SJSA1 (cell line): ENCODE results near the gene ATP1B1. TPM values are rescaled to one million over a fixed set of nuclear protein-coding genes. Genes with fewer than 3 reads are reported as not detected.
"Not testable (repeated sequence)": the region's sequence is repeated elsewhere in the genome, so short reads cannot be mapped to it uniquely, and the experiment has no call there.

Experiments used
- DNase-seq, 2 experiments: peaks; one replicate each; pipeline ENCODE4 v3.0.0-alpha.2; 2015 to 2020; ENCODE audit warnings: low spot score in 2 of 2, low read depth in 1 of 2
- H3K27ac ChIP-seq: fragments of 250-450 bp; sonication (Bioruptor Pico); 2 replicates; pipeline ENCODE4 v1.5.1; 2020; ENCODE audit warnings: mild to moderate bottlenecking, moderate library complexity
- H3K27me3 ChIP-seq: fragments of 250-450 bp; sonication (Bioruptor Pico); replicated peaks from 2 replicates; pipeline ENCODE4 v1.5.1; 2020; ENCODE audit warnings: mild to moderate bottlenecking, moderate library complexity
- H3K36me3 ChIP-seq: fragments of 250-450 bp; sonication (Bioruptor Pico); 2 replicates; pipeline ENCODE4 v1.5.1; 2020; ENCODE audit warnings: mild to moderate bottlenecking
- H3K4me1 ChIP-seq: fragments of 250-450 bp; sonication (Bioruptor Pico); replicated peaks from 2 replicates; pipeline ENCODE4 v1.6.1; 2021; ENCODE audit warnings: mild to moderate bottlenecking
- H3K4me3 ChIP-seq: fragments of 250-450 bp; sonication (Bioruptor Pico); 2 replicates; pipeline ENCODE4 v1.5.1; 2020; ENCODE audit warnings: mild to moderate bottlenecking
- H3K9me3 ChIP-seq: fragments of 250-450 bp; sonication (Bioruptor Pico); replicated peaks from 2 replicates; pipeline ENCODE4 v1.5.1; 2020; ENCODE audit warnings: mild to moderate bottlenecking
- total RNA-seq: library from RNA; depleted of rRNA; stranded (reverse); fragments of >200 nt; shearing (Covaris generic); gene quantifications from 2 replicates; pipeline ENCODE4 v1.2.3, GENCODE V29; 2014

The ATP1B1 gene
- total RNA-seq, 1 experiment from 2014 or later: 23.0 TPM

DNA sequence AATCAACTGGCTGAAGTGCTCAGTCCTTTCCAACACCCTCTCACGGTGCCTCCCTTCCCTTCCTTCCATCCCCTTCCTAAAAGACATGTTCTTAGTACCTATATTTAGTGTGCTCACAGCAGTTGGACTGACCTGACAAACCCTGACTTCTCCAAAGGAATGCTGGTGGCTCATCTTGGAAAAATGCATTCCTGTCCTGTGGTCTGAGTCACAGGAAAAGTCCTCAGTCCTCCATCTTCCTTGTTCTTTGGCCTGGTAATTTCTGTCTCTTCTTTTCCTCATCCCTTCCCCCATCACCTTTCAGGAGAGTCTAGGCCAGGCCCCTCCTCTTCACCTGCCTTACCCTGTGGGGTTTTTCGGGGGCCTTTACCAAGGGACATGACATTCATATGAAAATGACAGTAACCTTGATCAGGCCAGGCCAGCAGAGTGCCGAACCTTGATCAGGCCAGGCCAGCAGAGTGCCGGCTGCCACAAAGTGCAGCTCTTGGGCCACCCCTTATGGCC is 7.2 kb downstream of the ATP1B1 start:
- no peak overlapping the region for H3K4me3 ChIP-seq
- peak; percentile 85 to 91 for DNase-seq
- H3K9me3 ChIP-seq: no peaks in the 10 kb centered on the region
- peak overlapping the region; percentile 95 for H3K27ac ChIP-seq
- H3K36me3 ChIP-seq: peaks cover 53% of the 10 kb centered on the region
- no peaks in the 10 kb centered on the region for H3K27me3 ChIP-seq
- H3K4me1 ChIP-seq: peaks cover 81% of the 10 kb centered on the region

DNA sequence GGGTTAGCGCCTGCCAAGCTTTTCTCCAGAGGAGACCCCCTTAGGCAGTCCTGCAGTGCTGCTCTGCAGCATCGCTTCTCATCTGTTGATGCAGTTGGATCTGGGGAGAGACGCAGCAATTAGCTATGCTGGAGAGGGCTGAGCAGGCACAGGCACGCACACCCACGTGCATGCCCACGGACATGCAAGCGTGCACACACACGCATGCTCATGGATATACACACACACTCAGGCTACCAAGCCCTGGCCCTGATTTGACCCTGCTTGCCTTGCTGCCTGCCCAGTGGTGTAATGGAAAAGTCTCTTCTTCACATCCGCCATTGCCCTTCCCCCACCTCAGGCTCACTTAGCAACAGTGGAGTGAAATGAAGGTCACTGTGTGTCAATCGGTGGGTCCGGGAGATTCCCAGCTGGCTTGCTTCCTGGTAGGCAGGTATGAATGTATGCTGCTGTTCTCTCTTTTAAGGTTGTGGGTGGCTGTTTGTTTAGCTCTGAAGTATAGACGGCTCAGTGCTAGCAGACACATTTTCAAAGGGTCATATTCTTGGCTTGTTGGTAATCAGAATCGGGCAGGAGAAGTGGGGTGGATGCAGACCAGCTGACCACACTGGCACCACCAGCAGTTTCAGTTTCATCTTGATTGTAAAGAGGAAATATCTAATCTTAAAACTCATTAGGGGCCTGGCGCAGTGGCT is 9.5 kb downstream of the ATP1B1 start:
- Histone ChIP-seq H3K9me3 (no peaks in the 10 kb centered on the region), H3K4me3 (no peak overlapping the region), H3K27me3 (no peaks in the 10 kb centered on the region), H3K36me3 (peaks cover 60% of the 10 kb centered on the region), H3K4me1 (peaks cover 81% of the 10 kb centered on the region), H3K27ac (peak overlapping the region; percentile 15; the same call in 1 of the 2 replicates)
- DNase-seq: peak; percentile 39 to 53

DNA sequence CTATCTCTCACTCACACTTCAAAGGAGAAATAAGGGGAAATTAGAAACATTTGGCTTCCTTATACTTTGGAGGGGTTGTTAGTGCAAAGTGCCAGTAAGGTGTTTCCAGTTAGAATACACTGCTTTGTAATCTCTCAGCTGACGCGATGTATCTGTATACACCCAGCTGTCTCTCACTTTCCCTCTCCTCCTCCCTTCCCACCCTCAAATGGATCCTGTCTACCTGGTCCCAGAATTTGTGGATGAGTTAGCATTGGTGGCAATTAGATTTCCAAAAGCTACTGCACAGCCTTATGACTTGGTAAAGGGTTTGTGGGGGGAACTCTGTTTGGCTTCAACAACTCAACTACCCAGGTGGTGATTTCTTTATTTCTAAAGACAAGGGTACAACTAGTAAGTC is 10.5 kb downstream of the ATP1B1 start:
- H3K27ac ChIP-seq: no peak overlapping the region
- H3K4me3 ChIP-seq: no peak overlapping the region
- no peaks in the 10 kb centered on the region for H3K9me3 ChIP-seq
- no peaks in the 10 kb centered on the region for H3K27me3 ChIP-seq
- H3K4me1 ChIP-seq: peaks cover 81% of the 10 kb centered on the region
- H3K36me3 ChIP-seq: peaks cover 60% of the 10 kb centered on the region
- DNase-seq: no peak

GRCh38 chr1:169117599-169117998 is 11.1 kb downstream of the ATP1B1 start:
- Histone ChIP-seq H3K4me3 (no peak overlapping the region), H3K36me3 (peaks cover 54% of the 10 kb centered on the region), H3K9me3 (no peaks in the 10 kb centered on the region), H3K4me1 (peaks cover 75% of the 10 kb centered on the region), H3K27me3 (no peaks in the 10 kb centered on the region), H3K27ac (no peak overlapping the region)
- no peak for DNase-seq

GRCh38 chr1:169118227-169118626 is 11.7 kb downstream of the ATP1B1 start:
- no peak overlapping the region for H3K4me3 ChIP-seq
- peaks cover 48% of the 10 kb centered on the region for H3K36me3 ChIP-seq
- no peak overlapping the region for H3K27ac ChIP-seq
- H3K9me3 ChIP-seq: no peaks in the 10 kb centered on the region
- H3K27me3 ChIP-seq: no peaks in the 10 kb centered on the region
- peaks cover 69% of the 10 kb centered on the region for H3K4me1 ChIP-seq
- no peak for DNase-seq

DNA sequence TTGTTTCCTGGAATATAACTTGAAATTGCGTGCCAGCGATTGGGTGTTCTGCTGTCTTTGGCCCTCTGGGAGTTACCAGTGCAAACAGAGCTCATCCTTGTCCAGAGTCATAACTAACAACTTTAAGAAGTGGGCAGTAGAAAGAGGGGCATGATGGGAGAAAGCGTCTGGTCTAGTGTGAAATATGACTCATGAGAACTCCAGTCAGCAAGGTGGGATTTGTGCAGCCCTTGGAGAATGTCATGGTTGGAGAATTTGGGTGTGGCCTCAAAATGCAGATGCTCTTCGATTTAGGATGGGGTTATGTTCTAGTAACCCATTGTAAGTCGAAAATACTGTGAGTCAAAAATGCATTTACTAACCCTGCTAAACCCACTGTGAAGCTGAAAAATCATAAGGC is 12.9 kb downstream of the ATP1B1 start:
- H3K4me3 ChIP-seq: no peak overlapping the region
- H3K27ac ChIP-seq: peak overlapping the region; percentile 75
- peak; percentile 61 to 67 for DNase-seq
- H3K4me1 ChIP-seq: peaks cover 57% of the 10 kb centered on the region
- no peaks in the 10 kb centered on the region for H3K9me3 ChIP-seq
- H3K27me3 ChIP-seq: no peaks in the 10 kb centered on the region
- H3K36me3 ChIP-seq: peaks cover 45% of the 10 kb centered on the region

DNA sequence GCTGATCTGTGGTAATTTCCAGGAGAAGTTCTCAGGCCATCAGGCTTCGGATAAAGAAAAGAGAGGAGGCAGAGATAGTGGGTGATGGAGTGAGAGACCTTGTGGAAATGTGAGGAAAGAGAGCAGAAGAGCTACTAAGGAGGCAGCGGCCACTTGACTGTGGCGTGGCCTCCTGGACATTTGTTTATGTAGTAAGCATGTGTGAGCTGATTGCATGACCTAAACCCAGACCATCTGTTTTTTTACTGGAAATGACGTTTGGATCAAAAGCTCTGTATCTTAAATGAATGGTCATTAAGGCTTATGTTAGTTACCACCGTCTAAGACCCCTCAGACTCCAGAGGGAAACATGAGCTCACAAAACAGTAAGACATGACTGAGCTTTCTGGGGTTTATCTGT is 13.6 kb downstream of the ATP1B1 start:
- Histone ChIP-seq H3K27me3 (no peaks in the 10 kb centered on the region), H3K4me1 (peaks cover 51% of the 10 kb centered on the region), H3K27ac (peak overlapping the region; percentile 75), H3K36me3 (peaks cover 47% of the 10 kb centered on the region), H3K9me3 (no peaks in the 10 kb centered on the region), H3K4me3 (no peak overlapping the region)
- DNase-seq: peak in 1 of 2 experiments; percentile 28

DNA sequence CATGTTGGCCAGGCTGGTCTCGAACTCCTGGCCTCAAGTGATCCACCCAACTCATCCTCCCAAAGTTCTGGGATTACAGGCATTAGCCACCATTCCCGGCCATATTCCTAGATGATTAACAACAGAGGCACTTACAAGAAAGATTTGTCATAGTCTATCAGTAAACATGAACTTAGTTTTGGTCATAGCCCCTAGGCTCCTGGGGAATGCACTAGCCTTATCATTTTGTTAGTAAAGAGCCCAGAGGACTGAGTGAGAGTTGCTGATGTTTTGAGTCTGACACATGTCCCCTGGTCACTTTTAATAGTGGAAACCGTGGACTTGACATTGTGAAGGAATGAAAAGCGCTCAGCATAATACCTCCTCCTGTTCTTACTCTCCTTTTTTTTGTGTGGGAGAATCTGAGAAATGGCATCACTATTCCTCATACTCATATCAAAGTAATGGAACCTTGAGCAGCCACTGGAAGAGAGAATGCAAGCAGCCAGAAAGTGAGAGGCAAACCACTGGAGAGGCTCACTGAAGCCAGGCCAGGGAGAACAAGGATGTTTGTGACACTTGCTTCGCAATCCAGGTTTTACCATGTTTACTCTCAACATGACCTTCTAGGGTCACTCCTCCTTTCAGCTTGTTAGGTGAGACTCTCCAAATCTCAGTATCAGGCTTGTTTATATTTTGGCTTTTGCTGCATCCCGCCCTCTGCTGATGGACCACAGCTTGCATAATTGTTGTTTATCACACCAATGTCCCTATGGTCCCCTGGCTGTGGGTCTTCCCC is 14.8 kb downstream of the ATP1B1 start:
- DNase-seq: no peak
- Histone ChIP-seq H3K9me3 (no peaks in the 10 kb centered on the region), H3K36me3 (peaks cover 54% of the 10 kb centered on the region), H3K27me3 (no peaks in the 10 kb centered on the region), H3K4me1 (peaks cover 42% of the 10 kb centered on the region), H3K4me3 (no peak overlapping the region), H3K27ac (no peak overlapping the region)

DNA sequence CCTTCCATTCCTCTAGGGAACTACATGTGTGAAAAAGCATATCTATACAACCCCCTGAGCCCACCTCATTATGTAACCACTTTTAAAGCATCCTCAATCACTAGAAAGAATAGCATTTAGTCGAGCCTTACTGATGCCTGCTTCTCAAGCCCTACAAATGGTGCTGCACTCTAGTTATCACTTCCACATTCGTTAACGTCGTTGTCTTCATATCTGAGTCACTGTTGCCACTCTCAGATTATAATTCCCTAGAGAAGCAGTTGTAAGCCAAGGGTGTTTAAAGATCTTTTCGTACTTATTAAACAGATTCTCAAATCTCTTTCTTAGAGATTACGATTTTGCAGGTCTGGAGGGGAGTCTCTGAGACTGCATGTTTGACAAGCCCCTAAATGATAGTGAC is 16.5 kb downstream of the ATP1B1 start:
- Histone ChIP-seq H3K9me3 (no peaks in the 10 kb centered on the region), H3K27ac (no peak overlapping the region), H3K4me3 (no peak overlapping the region), H3K4me1 (peaks cover 33% of the 10 kb centered on the region), H3K27me3 (no peaks in the 10 kb centered on the region), H3K36me3 (peaks cover 69% of the 10 kb centered on the region)
- no peak for DNase-seq

GRCh38 chr1:169124459-169124858 is 18.0 kb downstream of the ATP1B1 start:
- H3K4me1 ChIP-seq: peaks cover 27% of the 10 kb centered on the region
- H3K27ac ChIP-seq: no peak overlapping the region
- H3K9me3 ChIP-seq: no peaks in the 10 kb centered on the region
- peaks cover 74% of the 10 kb centered on the region for H3K36me3 ChIP-seq
- no peak for DNase-seq
- H3K27me3 ChIP-seq: no peaks in the 10 kb centered on the region
- H3K4me3 ChIP-seq: no peak overlapping the region

DNA sequence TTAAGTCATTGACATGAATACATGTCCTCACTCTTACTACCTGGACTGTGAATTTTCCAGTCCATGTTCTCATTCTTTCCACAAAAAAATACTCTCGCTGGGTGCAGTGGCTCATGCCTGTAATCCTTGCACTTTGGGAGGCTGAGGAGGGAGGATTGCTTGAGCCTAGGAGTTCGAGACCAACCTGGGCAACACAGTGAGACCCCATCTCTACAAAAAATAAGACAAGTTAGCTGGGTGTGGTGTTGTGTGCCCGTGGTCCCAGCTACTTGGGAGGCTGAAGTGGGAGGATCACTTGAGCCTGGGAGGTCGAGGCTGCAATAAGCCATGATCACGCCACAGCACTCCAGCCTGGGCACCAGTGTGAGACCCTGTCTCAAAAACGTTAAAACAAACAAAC is 19.1 kb downstream of the ATP1B1 start:
- H3K27me3 ChIP-seq, DNase-seq, H3K27ac ChIP-seq, H3K4me3 ChIP-seq, H3K9me3 ChIP-seq: not testable (repeated sequence)
- peaks cover 72% of the 10 kb centered on the region for H3K36me3 ChIP-seq
- H3K4me1 ChIP-seq: peaks cover 16% of the 10 kb centered on the region

GRCh38 chr1:169126335-169126734 is 19.8 kb downstream of the ATP1B1 start:
- H3K27ac ChIP-seq: no peak overlapping the region
- no peaks in the 10 kb centered on the region for H3K27me3 ChIP-seq
- H3K4me1 ChIP-seq: peaks cover 8% of the 10 kb centered on the region
- peaks cover 75% of the 10 kb centered on the region for H3K36me3 ChIP-seq
- DNase-seq: no peak
- H3K4me3 ChIP-seq: no peak overlapping the region
- no peaks in the 10 kb centered on the region for H3K9me3 ChIP-seq

DNA sequence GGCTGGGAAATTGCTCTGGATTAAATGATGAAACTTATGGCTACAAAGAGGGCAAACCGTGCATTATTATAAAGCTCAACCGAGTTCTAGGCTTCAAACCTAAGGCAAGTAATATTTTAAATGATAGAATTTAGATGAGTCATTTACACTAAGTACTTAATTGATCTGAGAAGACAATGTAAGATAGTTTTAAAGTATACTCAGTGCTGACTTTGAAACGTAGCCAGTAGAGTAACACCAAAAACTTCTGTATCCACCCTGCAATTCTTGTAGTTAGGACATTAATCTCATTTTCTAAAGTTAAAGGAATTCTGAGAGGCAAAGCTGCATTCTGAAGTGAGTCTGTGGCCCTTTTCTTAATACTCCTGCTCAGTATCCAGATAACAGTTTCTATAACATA is 20.8 kb downstream of the ATP1B1 start:
- peaks cover 7% of the 10 kb centered on the region; the same call in 1 of the 2 replicates for H3K4me1 ChIP-seq
- H3K4me3 ChIP-seq: no peak overlapping the region
- no peak for DNase-seq
- no peaks in the 10 kb centered on the region for H3K27me3 ChIP-seq
- no peak overlapping the region for H3K27ac ChIP-seq
- H3K36me3 ChIP-seq: peaks cover 75% of the 10 kb centered on the region
- no peaks in the 10 kb centered on the region for H3K9me3 ChIP-seq

GRCh38 chr1:169128562-169128961 is 22.1 kb downstream of the ATP1B1 start:
- H3K27me3 ChIP-seq: no peaks in the 10 kb centered on the region
- peaks cover 7% of the 10 kb centered on the region; the same call in 1 of the 2 replicates for H3K4me1 ChIP-seq
- no peak for DNase-seq
- H3K36me3 ChIP-seq: peaks cover 79% of the 10 kb centered on the region
- no peak overlapping the region for H3K4me3 ChIP-seq
- H3K9me3 ChIP-seq: no peaks in the 10 kb centered on the region
- H3K27ac ChIP-seq: no peak overlapping the region
